Effector memory CD8-positive, alpha-beta T cell (primary cell): Measurements from ENCODE around the gene PRG3.

Source experiments
- ATAC-seq: fragments of 150-1000 bp; cut with Tn5 transposase; replicated peaks from 2 replicates; pipeline ENCODE4 v1.10.0; 2021; ENCODE audit warnings: mild to moderate bottlenecking, moderate library complexity
- DNase-seq, 3 experiments: peaks; one replicate each; pipeline ENCODE4 v3.0.0; 2021
- H3K27ac Mint-ChIP-seq, 2 donors: one replicate each; pipeline ENCODE4 v1.8.0; 2022; ENCODE audit warnings: mild to moderate bottlenecking in 2 of 2, mixed read lengths in 2 of 2, moderate library complexity in 2 of 2
- H3K27me3 Mint-ChIP-seq, 2 donors: one replicate each; pipeline ENCODE4 v1.8.0; 2022; ENCODE audit warnings: mixed read lengths in 2 of 2
- H3K36me3 Mint-ChIP-seq: one replicate; pipeline ENCODE4 v1.8.0; 2022; ENCODE audit warnings: mild to moderate bottlenecking, moderate library complexity, mixed read lengths; ENCODE audit not compliant: insufficient read depth
- H3K4me1 Mint-ChIP-seq, 2 donors: one replicate each; pipeline ENCODE4 v1.8.0; 2022; ENCODE audit warnings: low read depth in 2 of 2, mixed read lengths in 2 of 2
- H3K4me3 Mint-ChIP-seq, 2 donors: one replicate each; pipeline ENCODE4 v1.8.0; 2022; ENCODE audit warnings: mild to moderate bottlenecking in 2 of 2, mixed read lengths in 2 of 2, moderate library complexity in 2 of 2
- H3K9me3 Mint-ChIP-seq, 2 donors: one replicate each; pipeline ENCODE4 v1.8.0; 2022; ENCODE audit warnings: mixed read lengths in 2 of 2

PRG3 gene

DNA sequence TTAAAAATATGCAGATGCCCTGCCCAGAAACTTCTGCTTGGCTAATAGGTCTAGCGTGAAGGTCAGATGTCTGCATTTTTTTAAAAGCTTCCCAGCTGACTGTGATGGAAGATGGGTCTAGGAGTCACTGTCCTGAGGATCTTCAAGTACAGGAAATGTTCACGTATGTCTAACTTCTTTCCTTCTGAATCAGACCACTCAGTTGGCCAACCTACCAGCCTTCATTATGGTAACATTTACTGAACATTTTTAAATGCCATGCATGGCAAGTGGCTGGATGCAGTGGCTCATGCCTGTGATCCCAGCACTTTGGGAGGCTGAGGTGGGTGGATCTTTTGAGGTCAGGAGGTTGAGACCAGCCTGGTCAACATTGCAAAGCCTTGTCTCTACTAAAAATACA is 10.6 kb upstream of the PRG3 start:
- peaks cover 0 to 7% of the 10 kb centered on the region in 2 donors for H3K27me3 Mint-ChIP-seq
- no peak overlapping the region for H3K27ac Mint-ChIP-seq
- H3K9me3 Mint-ChIP-seq, result no peaks in the 10 kb centered on the region
- no peaks in the 10 kb centered on the region for H3K36me3 Mint-ChIP-seq
- DNase-seq (no peak), ATAC-seq (no peak)
- no peaks in the 10 kb centered on the region for H3K4me1 Mint-ChIP-seq
- H3K4me3 Mint-ChIP-seq, result no peak overlapping the region

GRCh38 chr11:57391111-57391510 is 10.2 kb upstream of the PRG3 start:
- DNase-seq, result no peak
- Mint-ChIP-seq H3K4me3 (no peak overlapping the region), H3K27me3 (peaks cover 0 to 11% of the 10 kb centered on the region in 2 donors), H3K4me1 (no peaks in the 10 kb centered on the region), H3K36me3 (no peaks in the 10 kb centered on the region), H3K27ac (no peak overlapping the region), H3K9me3 (no peaks in the 10 kb centered on the region)
- no peak for ATAC-seq

DNA sequence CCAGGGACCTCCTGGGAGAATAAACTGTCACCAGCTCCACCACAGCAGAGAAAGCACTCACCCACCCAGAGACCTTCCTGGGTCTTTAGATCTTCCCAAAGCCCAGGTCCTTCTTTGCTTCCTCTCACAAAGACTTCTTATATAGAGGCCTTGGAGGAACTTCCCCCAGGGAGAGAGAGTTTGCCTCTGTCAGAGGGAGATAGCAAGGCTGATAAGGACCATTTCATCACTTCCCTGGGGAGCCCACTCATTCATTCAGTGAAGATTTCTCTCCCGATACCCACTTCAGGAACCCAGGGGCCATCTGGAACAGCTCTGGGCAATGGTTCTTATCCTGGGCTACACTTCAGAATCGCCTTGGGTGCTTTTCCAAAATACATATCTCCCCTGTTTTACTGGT is 9.6 kb upstream of the PRG3 start, which contains the start of gene PRG2:
Gene PRG2 (minus strand): TSS at position 116 of the 400 bp plus-strand sequence. CDS start 706 bp downstream, outside the sequence.
- Mint-ChIP-seq H3K9me3 (no peaks in the 10 kb centered on the region), H3K27me3 (peaks cover 0 to 17% of the 10 kb centered on the region in 2 donors), H3K4me1 (no peaks in the 10 kb centered on the region), H3K36me3 (no peaks in the 10 kb centered on the region), H3K27ac (no peak within 1 kb of the TSS), H3K4me3 (no peak within 1 kb of the TSS)
- DNase-seq, result no peak
- no peak for ATAC-seq

GRCh38 chr11:57387289-57388030 is 6.5 kb upstream of the PRG3 start:
- no peak for DNase-seq
- Mint-ChIP-seq H3K9me3 (no peaks in the 10 kb centered on the region), H3K36me3 (no peaks in the 10 kb centered on the region), H3K27me3 (peaks cover 6 to 32% of the 10 kb centered on the region in 2 donors), H3K27ac (no peak overlapping the region), H3K4me1 (no peaks in the 10 kb centered on the region), H3K4me3 (no peak overlapping the region)
- no peak for ATAC-seq

GRCh38 chr11:57386178-57386940 is 5.4 kb upstream of the PRG3 start:
- Mint-ChIP-seq H3K36me3 (no peaks in the 10 kb centered on the region), H3K4me3 (no peak overlapping the region), H3K27ac (no peak overlapping the region), H3K27me3 (peaks cover 11 to 43% of the 10 kb centered on the region in 2 donors), H3K4me1 (no peaks in the 10 kb centered on the region), H3K9me3 (no peaks in the 10 kb centered on the region)
- ATAC-seq (no peak), DNase-seq (no peak)

- Mint-ChIP-seq H3K9me3 (no peaks in the 10 kb centered on the region), H3K4me1 (no peaks in the 10 kb centered on the region), H3K4me3 (no peak overlapping the region), H3K27ac (no peak overlapping the region), H3K27me3 (peaks cover 17 to 39% of the 10 kb centered on the region in 2 donors), H3K36me3 (no peaks in the 10 kb centered on the region)
- DNase-seq (no peak), ATAC-seq (no peak)
Measured at GRCh38 chr11:57379732-57380131, 1.2 kb downstream of the PRG3 start.

DNA sequence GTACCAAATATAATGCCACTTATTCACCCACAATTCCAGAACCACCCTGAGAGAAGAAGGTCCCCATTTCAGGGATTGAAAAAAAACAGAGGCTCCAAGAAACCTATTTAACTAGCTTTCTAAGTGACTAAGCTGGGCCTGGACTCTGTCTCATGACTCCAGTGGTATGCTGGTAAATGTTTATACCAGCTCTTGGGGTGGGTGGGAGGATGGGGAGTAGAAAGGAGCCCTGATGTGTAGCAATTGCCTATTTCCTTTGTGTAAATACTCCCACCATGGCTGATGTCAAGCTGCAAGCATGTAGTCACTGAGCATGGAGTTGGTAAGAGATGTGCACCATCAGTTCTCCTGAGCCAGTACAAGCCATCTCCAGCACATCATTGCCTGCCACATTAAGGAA is 2.8 kb downstream of the PRG3 start:
- H3K36me3 Mint-ChIP-seq, result no peaks in the 10 kb centered on the region
- H3K4me3 Mint-ChIP-seq, result no peak overlapping the region
- H3K9me3 Mint-ChIP-seq, result no peaks in the 10 kb centered on the region
- H3K27me3 Mint-ChIP-seq, result peaks cover 17 to 33% of the 10 kb centered on the region in 2 donors
- H3K27ac Mint-ChIP-seq, result no peak overlapping the region
- DNase-seq (no peak), ATAC-seq (no peak)
- no peaks in the 10 kb centered on the region for H3K4me1 Mint-ChIP-seq

DNA sequence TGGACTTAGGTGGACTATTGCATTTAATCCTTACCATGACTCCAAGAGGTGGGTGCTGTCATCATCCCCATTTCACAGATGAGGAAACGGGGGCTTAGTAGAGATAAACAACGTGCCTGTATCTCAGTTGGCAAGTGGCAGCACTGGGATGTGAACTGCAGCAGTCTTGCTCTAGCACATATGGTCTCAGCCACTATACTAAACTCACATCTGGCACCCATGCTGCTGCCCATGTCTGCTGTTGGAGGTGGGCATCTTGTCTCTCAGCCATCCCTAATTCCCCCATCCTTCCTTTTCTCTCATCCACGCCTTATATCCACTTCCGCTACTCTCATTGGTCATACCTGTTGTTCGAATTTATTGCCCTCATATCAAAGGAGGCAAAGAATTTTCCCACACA is 3.8 kb downstream of the PRG3 start:
- Mint-ChIP-seq H3K4me1 (no peaks in the 10 kb centered on the region), H3K27me3 (peaks cover 8 to 22% of the 10 kb centered on the region in 2 donors), H3K36me3 (no peaks in the 10 kb centered on the region), H3K9me3 (no peaks in the 10 kb centered on the region), H3K4me3 (no peak overlapping the region), H3K27ac (no peak overlapping the region)
- ATAC-seq (no peak), DNase-seq (no peak)

DNA sequence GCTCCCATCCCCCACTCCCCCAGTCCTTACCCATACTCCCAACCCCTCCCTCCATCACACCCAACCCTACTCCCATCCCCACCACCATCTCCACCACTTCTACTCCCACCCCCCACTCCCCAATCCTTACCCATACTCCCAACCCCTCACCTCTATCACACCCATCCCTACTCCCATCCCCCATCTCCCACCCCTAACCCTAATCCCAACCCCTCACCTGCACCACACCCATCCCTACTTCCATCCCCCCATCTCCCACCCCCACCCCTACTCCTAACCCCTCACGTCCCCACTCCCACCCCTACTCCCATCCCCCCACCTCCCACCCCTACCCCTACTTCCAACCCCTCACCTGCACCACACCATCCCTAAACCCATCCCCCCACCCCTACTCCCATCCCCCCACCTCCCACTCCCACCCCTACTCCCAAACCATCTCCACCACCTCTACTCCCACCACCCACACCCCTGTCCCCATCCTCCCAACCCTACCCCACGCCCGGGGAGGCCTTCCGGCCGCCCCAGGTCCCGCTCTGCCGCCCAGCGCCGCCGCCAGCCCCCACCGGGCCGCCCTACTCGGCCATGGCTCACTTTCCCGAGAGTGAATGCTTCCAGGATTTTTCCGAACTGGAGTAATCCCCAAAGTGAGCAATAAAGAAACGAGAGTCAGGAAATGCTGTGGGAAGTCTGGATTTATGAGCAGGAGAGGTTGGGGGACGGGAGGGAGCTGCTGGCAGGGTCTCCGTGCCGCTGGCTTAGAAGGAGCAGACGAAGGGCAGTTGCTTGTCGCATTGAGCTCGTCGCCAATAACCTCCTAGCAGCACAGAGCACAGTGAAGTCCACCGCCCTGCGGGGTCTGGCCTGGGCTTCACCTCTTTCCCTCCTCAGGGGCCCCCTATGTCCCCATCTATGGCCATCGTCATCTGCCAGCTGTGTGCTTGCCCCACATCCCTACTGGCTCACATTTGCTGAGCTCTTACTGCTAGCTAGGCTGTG is 4.6 kb downstream of the PRG3 start:
- DNase-seq (no peak), ATAC-seq (no peak)
- Mint-ChIP-seq H3K4me3 (no peak overlapping the region), H3K4me1 (no peaks in the 10 kb centered on the region), H3K9me3 (no peaks in the 10 kb centered on the region), H3K27ac (no peak overlapping the region), H3K36me3 (no peaks in the 10 kb centered on the region), H3K27me3 (peaks cover 6 to 15% of the 10 kb centered on the region in 2 donors)

DNA sequence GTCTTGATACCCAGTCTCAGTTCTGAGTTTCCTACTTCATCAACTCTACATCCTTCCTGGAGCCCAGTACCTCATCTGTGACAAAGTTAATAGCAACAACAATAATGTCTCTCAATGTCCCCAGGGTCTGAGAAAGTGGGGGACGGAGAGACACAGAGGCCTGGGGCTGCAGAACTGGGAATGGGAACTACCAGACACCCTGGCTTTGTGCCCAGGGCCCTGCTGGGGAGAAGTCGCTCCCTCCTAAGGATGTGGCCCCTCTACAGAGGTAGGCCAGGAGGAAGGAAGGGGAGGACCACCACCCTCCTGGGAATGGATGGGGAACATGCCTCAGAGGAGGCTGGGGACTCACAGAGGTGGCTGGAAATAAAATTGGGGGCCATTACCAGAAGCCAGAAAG is 5.5 kb downstream of the PRG3 start:
- H3K9me3 Mint-ChIP-seq, result no peaks in the 10 kb centered on the region
- peaks cover 4 to 11% of the 10 kb centered on the region in 2 donors for H3K27me3 Mint-ChIP-seq
- no peak overlapping the region for H3K27ac Mint-ChIP-seq
- no peak for ATAC-seq
- no peak overlapping the region for H3K4me3 Mint-ChIP-seq
- H3K36me3 Mint-ChIP-seq, result no peaks in the 10 kb centered on the region
- DNase-seq, result no peak
- no peaks in the 10 kb centered on the region for H3K4me1 Mint-ChIP-seq

- no peaks in the 10 kb centered on the region for H3K4me1 Mint-ChIP-seq
- no peak for ATAC-seq
- DNase-seq, result no peak
- no peaks in the 10 kb centered on the region for H3K9me3 Mint-ChIP-seq
- H3K27me3 Mint-ChIP-seq, result peaks cover 0 to 9% of the 10 kb centered on the region in 2 donors
- H3K4me3 Mint-ChIP-seq, result no peak overlapping the region
- H3K27ac Mint-ChIP-seq, result no peak overlapping the region
- H3K36me3 Mint-ChIP-seq, result no peaks in the 10 kb centered on the region
Measured at GRCh38 chr11:57374966-57375365, 6.0 kb downstream of the PRG3 start.

DNA sequence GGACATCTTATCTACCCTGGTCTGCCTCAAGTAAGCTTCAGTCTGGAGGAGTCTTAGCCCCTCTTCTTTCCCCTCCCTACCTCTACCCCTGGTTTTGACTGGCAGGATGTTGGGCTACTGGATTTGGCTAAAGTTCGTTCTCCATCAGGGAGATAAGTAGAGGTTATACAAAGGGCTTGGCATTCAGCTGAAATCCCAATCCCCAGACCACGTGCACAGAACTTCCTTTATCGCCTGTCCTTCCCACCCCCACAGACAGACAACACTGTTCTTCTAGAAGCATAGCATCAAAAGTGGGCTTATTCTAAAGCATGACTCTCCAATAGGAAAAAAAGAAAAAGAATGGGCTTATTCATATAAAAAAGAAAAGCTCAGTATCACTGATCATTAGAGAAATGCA is 7.8 kb downstream of the PRG3 start:
- no peak for ATAC-seq
- Mint-ChIP-seq H3K4me3 (no peak overlapping the region), H3K4me1 (no peaks in the 10 kb centered on the region), H3K36me3 (no peaks in the 10 kb centered on the region), H3K27ac (peak overlapping the region in 1 of 2 donors; percentile 42), H3K27me3 (peaks cover 0 to 12% of the 10 kb centered on the region in 2 donors), H3K9me3 (no peaks in the 10 kb centered on the region)
- no peak for DNase-seq

- H3K9me3 Mint-ChIP-seq, result no peaks in the 10 kb centered on the region
- ATAC-seq (no peak), DNase-seq (no peak)
- no peaks in the 10 kb centered on the region for H3K36me3 Mint-ChIP-seq
- no peak overlapping the region for H3K4me3 Mint-ChIP-seq
- no peaks in the 10 kb centered on the region for H3K4me1 Mint-ChIP-seq
- peaks cover 0 to 24% of the 10 kb centered on the region in 2 donors for H3K27me3 Mint-ChIP-seq
- H3K27ac Mint-ChIP-seq, result peak overlapping the region in 1 of 2 donors; percentile 32
Measured at GRCh38 chr11:57370941-57371340, 10.0 kb downstream of the PRG3 start.
